HepG2 (cell line): ENCODE data around the gene ULK3. TPM values are rescaled to one million over a fixed set of nuclear protein-coding genes. Genes with fewer than 3 reads are reported as not detected.

Source experiments
- ATAC-seq: fragments of 200-7000 bp; cut with Tn5 transposase; 3 replicates; pipeline ENCODE4 v1.9.1; 2020; ENCODE audit warnings: mild to moderate bottlenecking, moderate library complexity
- BruUV-seq: library from RNA; stranded (reverse); fragments of 400-500 nt; replicated peaks from 2 replicates; lab custom pipeline; 2021; lab: Mats Ljungman, UMichigan
- CTCF ChIA-PET: fragments of 300-600 bp; formaldehyde crosslinking; extraction: SDS; loops from one replicate; lab custom pipeline; 2021; ENCODE audit warnings: low total read pairs, inconsistent platforms, low intra/inter-chr PET ratio; lab: Yijun Ruan, JAX
- POLR2A ChIA-PET: fragments of 350-600 bp; sonication (Branson Sonifier 250); formaldehyde crosslinking; loops from one replicate; lab custom pipeline; 2020; ENCODE audit warnings: antibody characterized with exemption, inconsistent platforms; lab: Yijun Ruan, JAX
- DNase-seq: peaks from one replicate; pipeline ENCODE4 v3.0.0-alpha.2; 2015; ENCODE audit warnings: low spot score
- FAIRE-seq: peaks from 3 replicates; lab custom pipeline; 2011; peaks lifted over from hg19 to GRCh38; lab: Jason Lieb, UNC
- H2AFZ ChIP-seq: one replicate; pipeline ENCODE4 v1.6.1; 2011; ENCODE audit warnings: low read length, inconsistent platforms
- H3K27ac ChIP-seq: fragments of 300-600 bp; 3 replicates; pipeline ENCODE4 v1.8.0; 2011; ENCODE audit warnings: mixed run types, mild to moderate bottlenecking, mixed read lengths, low read length, inconsistent platforms; ENCODE audit not compliant: insufficient read depth; ENCODE audit errors: extremely low read length
- H3K27me3 ChIP-seq, 2 experiments: fragments of 200-600 bp in 1 of 2; 2 replicates in 1 of 2; 3 replicates in 1 of 2; pipeline versions ENCODE4 v1.6.0 to v1.8.0; 2011; ENCODE audit warnings: low read length in 2 of 2, mild to moderate bottlenecking in 2 of 2, moderate library complexity in 2 of 2, inconsistent platforms in 1 of 2; ENCODE audit not compliant: insufficient read depth in 2 of 2, control insufficient read depth in 1 of 2
- H3K36me3 ChIP-seq, 2 experiments: fragments of 200-600 bp in 1 of 2; replicated peaks in 1 of 2; 2 replicates in 1 of 2; 3 replicates in 1 of 2; pipeline versions ENCODE4 v1.5.1 to v1.8.0; 2011; ENCODE audit warnings: low read length in 2 of 2, inconsistent platforms in 1 of 2; ENCODE audit not compliant: insufficient read depth in 2 of 2, control insufficient read depth in 1 of 2
- H3K4me1 ChIP-seq: 2 replicates; pipeline ENCODE4 v1.5.1; 2012; ENCODE audit warnings: low read length, inconsistent platforms; ENCODE audit not compliant: insufficient read depth
- H3K4me2 ChIP-seq: 2 replicates; pipeline ENCODE4 v1.6.0; 2011; ENCODE audit warnings: low read depth, low read length, inconsistent platforms
- H3K4me3 ChIP-seq, 3 experiments: fragments of 200-600 bp in 1 of 3; sonication (generic), shearing (Covaris generic) in 1 of 3; replicated peaks in 1 of 3; 2 replicates each; pipeline ENCODE4 v1.5.1; 2011 to 2016; ENCODE audit warnings: low read length in 3 of 3, inconsistent platforms in 2 of 3, low read depth in 2 of 3, mild to moderate bottlenecking in 2 of 3, control low read depth in 1 of 3, mixed read lengths in 1 of 3; ENCODE audit not compliant: insufficient read depth in 1 of 3
- H3K79me2 ChIP-seq: one replicate; pipeline ENCODE4 v1.6.1; 2011; ENCODE audit warnings: low read length, inconsistent platforms; ENCODE audit not compliant: insufficient read depth
- H3K9ac ChIP-seq: 2 replicates; pipeline ENCODE4 v1.6.0; 2011; ENCODE audit warnings: mild to moderate bottlenecking, low read depth, low read length, inconsistent platforms; ENCODE audit not compliant: insufficient read depth
- H3K9me3 ChIP-seq: 2 replicates; pipeline ENCODE4 v1.5.1; 2012; ENCODE audit warnings: mild to moderate bottlenecking, low read length
- H4K20me1 ChIP-seq: 2 replicates; pipeline ENCODE4 v1.6.0; 2011; ENCODE audit warnings: inconsistent platforms, mild to moderate bottlenecking, low read length, moderate library complexity; ENCODE audit not compliant: insufficient read depth
- DNMT1 ChIP-seq: sonication (generic); formaldehyde crosslinking; IDR thresholded peaks from 2 replicates; pipeline ENCODE4 v1.5.1; 2020; ENCODE audit warnings: mild to moderate bottlenecking, missing genetic modification reagents
- DR1 ChIP-seq: sonication (generic); formaldehyde crosslinking; IDR thresholded peaks from 2 replicates; pipeline ENCODE4 v1.8.0; 2021; ENCODE audit warnings: mild to moderate bottlenecking, missing genetic modification reagents, inconsistent platforms
- E2F2 ChIP-seq: sonication (generic); formaldehyde crosslinking; IDR thresholded peaks from 2 replicates; pipeline ENCODE4 v1.4.0; 2020; ENCODE audit warnings: missing genetic modification reagents, borderline replicate concordance
- MIXL1 ChIP-seq: IDR thresholded peaks from 2 replicates; pipeline ENCODE4 v1.6.1; 2016
- MTA3 ChIP-seq: sonication (generic); formaldehyde crosslinking; IDR thresholded peaks from 2 replicates; pipeline ENCODE4 v1.4.0; 2020; ENCODE audit warnings: missing genetic modification reagents
- MYPOP ChIP-seq: sonication (generic); formaldehyde crosslinking; IDR thresholded peaks from 2 replicates; pipeline ENCODE4 v1.8.1; 2023; ENCODE audit warnings: mild to moderate bottlenecking, moderate library complexity, missing genetic modification reagents
- NFE2 ChIP-seq: sonication (generic); formaldehyde crosslinking; IDR thresholded peaks from 2 replicates; pipeline ENCODE4 v1.4.0; 2020; ENCODE audit warnings: missing genetic modification reagents
- NFIC ChIP-seq: IDR thresholded peaks from 2 replicates; pipeline ENCODE4 v1.6.1; 2012; ENCODE audit warnings: mild to moderate bottlenecking, low read length, inconsistent platforms
- RERE ChIP-seq: IDR thresholded peaks from 2 replicates; pipeline ENCODE4 v1.6.1; 2016; ENCODE audit warnings: low read depth, missing genetic modification reagents, missing compliant biosample characterization
- SMARCC2 ChIP-seq: fragments of 450-650 bp; IDR thresholded peaks from 2 replicates; pipeline ENCODE4 v1.6.1; 2017; ENCODE audit warnings: antibody characterized with exemption, mild to moderate bottlenecking
- SMARCE1 ChIP-seq: fragments of 450-650 bp; IDR thresholded peaks from 2 replicates; pipeline ENCODE4 v1.6.1; 2017; ENCODE audit warnings: borderline replicate concordance
- ZIK1 ChIP-seq: sonication (generic); formaldehyde crosslinking; IDR thresholded peaks from 2 replicates; pipeline ENCODE4 v1.5.0; 2020; ENCODE audit warnings: mild to moderate bottlenecking, low read depth, missing genetic modification reagents, borderline replicate concordance
- ZNF251 ChIP-seq: sonication (generic); formaldehyde crosslinking; IDR thresholded peaks from 2 replicates; pipeline ENCODE4 v1.9.0; 2021; ENCODE audit warnings: mild to moderate bottlenecking, missing genetic modification reagents
- ZNF30 ChIP-seq: sonication (generic); formaldehyde crosslinking; IDR thresholded peaks from 2 replicates; pipeline ENCODE4 v1.5.0; 2020; ENCODE audit warnings: mild to moderate bottlenecking, missing genetic modification reagents
- ZNF879 ChIP-seq: sonication (generic); formaldehyde crosslinking; IDR thresholded peaks from 2 replicates; pipeline ENCODE4 v1.8.1; 2023; ENCODE audit warnings: missing genetic modification reagents
- ZXDC ChIP-seq: sonication (generic); formaldehyde crosslinking; IDR thresholded peaks from 2 replicates; pipeline ENCODE4 v1.5.0; 2020; ENCODE audit warnings: mild to moderate bottlenecking, missing genetic modification reagents
- WGBS: methylation state at CpG from one replicate; pipeline ENCODE4 v1.1.6; 2017; ENCODE audit warnings: low lambda C conversion rate; 5-methylcytosine and 5-hydroxymethylcytosine counted together
- in situ Hi-C: cut with HindIII; loops from 2 replicates; pipeline ENCODE4 v1.10.0; 2017; ENCODE audit warnings: low pct_unique_long_range_greater_than_20kb; ENCODE audit not compliant: extremely low pct_ligation_motif_present
- intact Hi-C: fragments of 100-400 bp; cut with micrococcal nuclease; formaldehyde crosslinking; loops from one replicate; pipeline ENCODE4 v1.10.0; 2022; ENCODE audit not compliant: unreplicated experiment
- polyA plus RNA-seq, 8 experiments: library from polyadenylated mRNA; depleted of rRNA in 3 of 8; stranded (reverse) in 7 of 8; unstranded in 1 of 8; fragments of >200 nt; fragmentation: Illumina TruSeq in 4 of 8; extraction: Trizol in 4 of 8; gene quantifications; 2 replicates each; pipeline versions ENCODE4 v1.2.1 to v1.2.3, GENCODE V29; 2011 to 2016; ENCODE audit warnings: low read depth in 4 of 8, missing spikeins in 1 of 8, mixed read lengths in 1 of 8; ENCODE audit not compliant: insufficient read depth in 1 of 8
- total RNA-seq, 5 experiments: library from RNA; depleted of rRNA; stranded (reverse); fragments of >200 nt; fragmentation: Illumina TruSeq; extraction: Trizol; gene quantifications; 2 replicates each; pipeline ENCODE4 v1.2.3, GENCODE V29; 2016; ENCODE audit warnings: low read depth in 1 of 5

Gene ULK3
- total and polyA plus RNA-seq, 2 of the 13 experiments (the other 11 are each of a cell fraction or from before 2014, with no cell fraction given), result 15.2 to 23.7 TPM

GRCh38 chr15:74828835-74829234 is 14.1 kb downstream of the ULK3 start:
- BruUV-seq, result no TSS peak
- DNase-seq (no peak), FAIRE-seq (no peak), ATAC-seq (no peak)
- ChIA-PET CTCF (no interaction called here), POLR2A (no interaction called here)
- H3K4me3 ChIP-seq, result no peak overlapping the region
- no peak overlapping the region for H3K4me2 ChIP-seq
- intact Hi-C loops, result no loop called here
- no peaks in the 10 kb centered on the region for H3K36me3 ChIP-seq
- no peak overlapping the region for H2AFZ ChIP-seq
- peaks cover 5 to 59% of the 10 kb centered on the region in 2 experiments; a peak in 4 of 5 replicates for H3K27me3 ChIP-seq
- H3K79me2 ChIP-seq, result no peaks in the 10 kb centered on the region
- no peaks in the 10 kb centered on the region; the same call in 1 of the 2 replicates for H4K20me1 ChIP-seq
- 26% methylated on average over 4 of the region's 6 CpGs for WGBS
- H3K4me1 ChIP-seq, result peaks cover 26% of the 10 kb centered on the region
- in situ Hi-C loops, result no loop called here
- no peaks in the 10 kb centered on the region for H3K9me3 ChIP-seq
- H3K9ac ChIP-seq, result no peak overlapping the region
- no peak overlapping the region for H3K27ac ChIP-seq
- TF ChIP-seq ZNF251 (CRISPR knock-in tag), result no peak
- TF ChIP-seq SMARCC2, result no peak
- TF ChIP-seq MIXL1, result no peak
- no peak for TF ChIP-seq ZXDC (CRISPR knock-in tag)
- TF ChIP-seq E2F2 (CRISPR knock-in tag), result no peak
- no peak for TF ChIP-seq RERE (CRISPR knock-in tag)
- TF ChIP-seq MTA3 (CRISPR knock-in tag), result no peak
- TF ChIP-seq NFIC, result no peak
- TF ChIP-seq ZNF30 (CRISPR knock-in tag), result no peak
- no peak for TF ChIP-seq ZNF879
- TF ChIP-seq SMARCE1, result no peak
- TF ChIP-seq ZIK1 (CRISPR knock-in tag), result no peak
- TF ChIP-seq DR1, result no peak
- TF ChIP-seq DNMT1, result no peak
- TF ChIP-seq NFE2 (CRISPR knock-in tag), result no peak
- no peak for TF ChIP-seq MYPOP (CRISPR knock-in tag)
